Epithelial cell of esophagus (primary cell): ENCODE results near the gene VAMP4.

Experiments
- DNase-seq: peaks from one replicate; pipeline ENCODE4 v3.0.0; 2010; ENCODE audit warnings: low read depth
- H3K4me3 ChIP-seq: 2 replicates; pipeline ENCODE4 v1.5.1; 2011; ENCODE audit warnings: mild to moderate bottlenecking, low read length, control low read depth
- TF ChIP-seq, protein P1 (sequence below): IDR thresholded peaks from 2 replicates; pipeline ENCODE4 v1.5.1; 2011; ENCODE audit warnings: low read depth, mild to moderate bottlenecking, low read length, control low read depth, inconsistent platforms; ENCODE audit not compliant: insufficient read depth; ENCODE audit errors: missing control alignments

Gene VAMP4

DNA sequence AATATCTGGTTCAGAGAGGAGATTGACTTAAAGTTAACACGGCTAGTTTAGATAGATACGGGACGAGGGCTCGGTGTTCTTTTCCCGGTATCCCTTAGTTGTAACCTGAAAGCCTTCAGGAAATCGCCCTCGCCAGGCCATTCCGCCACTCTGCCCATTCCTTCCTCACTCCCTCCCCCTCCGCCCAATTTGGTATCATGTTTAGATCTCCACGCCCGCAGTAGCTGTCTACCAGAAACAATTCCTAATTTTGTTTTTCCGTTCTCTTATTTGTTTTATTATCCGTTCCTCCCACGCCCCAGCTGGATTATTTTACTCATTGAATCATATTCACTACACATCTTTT, 685 bp upstream of the VAMP4 start:
- TF ChIP-seq, protein P1, sequence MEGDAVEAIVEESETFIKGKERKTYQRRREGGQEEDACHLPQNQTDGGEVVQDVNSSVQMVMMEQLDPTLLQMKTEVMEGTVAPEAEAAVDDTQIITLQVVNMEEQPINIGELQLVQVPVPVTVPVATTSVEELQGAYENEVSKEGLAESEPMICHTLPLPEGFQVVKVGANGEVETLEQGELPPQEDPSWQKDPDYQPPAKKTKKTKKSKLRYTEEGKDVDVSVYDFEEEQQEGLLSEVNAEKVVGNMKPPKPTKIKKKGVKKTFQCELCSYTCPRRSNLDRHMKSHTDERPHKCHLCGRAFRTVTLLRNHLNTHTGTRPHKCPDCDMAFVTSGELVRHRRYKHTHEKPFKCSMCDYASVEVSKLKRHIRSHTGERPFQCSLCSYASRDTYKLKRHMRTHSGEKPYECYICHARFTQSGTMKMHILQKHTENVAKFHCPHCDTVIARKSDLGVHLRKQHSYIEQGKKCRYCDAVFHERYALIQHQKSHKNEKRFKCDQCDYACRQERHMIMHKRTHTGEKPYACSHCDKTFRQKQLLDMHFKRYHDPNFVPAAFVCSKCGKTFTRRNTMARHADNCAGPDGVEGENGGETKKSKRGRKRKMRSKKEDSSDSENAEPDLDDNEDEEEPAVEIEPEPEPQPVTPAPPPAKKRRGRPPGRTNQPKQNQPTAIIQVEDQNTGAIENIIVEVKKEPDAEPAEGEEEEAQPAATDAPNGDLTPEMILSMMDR, result no peak
- peak overlapping the region; percentile 84 for H3K4me3 ChIP-seq
- peak; percentile 54 for DNase-seq

DNA sequence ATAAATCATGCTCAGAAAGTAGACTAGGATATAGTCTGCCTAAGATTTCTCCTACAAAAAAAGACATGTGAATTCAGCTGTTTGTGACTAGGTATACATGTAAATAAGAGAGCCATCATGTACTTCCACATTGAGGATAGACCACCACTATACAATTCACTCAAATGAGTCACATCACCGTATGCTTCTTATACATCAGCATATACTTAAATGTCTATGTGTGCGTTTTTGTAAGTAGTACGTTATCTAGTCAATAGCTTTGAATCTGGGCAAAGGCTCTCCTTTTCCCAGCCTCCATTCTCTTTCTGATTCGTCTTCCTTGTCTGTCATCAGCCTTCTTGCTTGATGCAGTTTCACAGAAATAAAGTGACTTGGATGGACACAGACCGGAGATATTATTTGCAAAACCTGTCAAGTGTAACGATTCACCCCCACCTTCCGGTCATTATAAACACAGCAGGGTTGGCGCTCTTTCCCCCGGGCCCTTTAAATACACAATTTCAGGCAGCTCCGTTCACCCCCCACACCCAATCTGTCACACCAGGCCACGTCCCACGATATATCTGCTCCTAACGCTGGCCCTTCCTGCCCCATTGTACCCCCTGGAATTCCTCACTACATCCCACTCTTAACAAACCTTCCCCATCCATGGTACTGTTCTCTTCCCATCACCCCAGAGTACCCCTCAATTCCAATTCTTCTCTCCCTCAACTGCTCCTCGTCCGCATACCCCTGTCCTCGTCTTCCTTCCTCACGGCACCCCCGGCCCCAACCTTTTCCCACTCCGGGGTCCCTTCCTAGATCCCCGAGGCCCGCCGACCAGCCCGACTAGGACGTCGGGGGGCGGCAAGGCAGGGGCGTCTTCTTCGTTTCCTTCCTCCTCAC, 636 bp downstream of the VAMP4 start:
- H3K4me3 ChIP-seq, result peak overlapping the region; percentile 84
- DNase-seq, result peak; percentile 42
- TF ChIP-seq, protein P1, result no peak

DNA sequence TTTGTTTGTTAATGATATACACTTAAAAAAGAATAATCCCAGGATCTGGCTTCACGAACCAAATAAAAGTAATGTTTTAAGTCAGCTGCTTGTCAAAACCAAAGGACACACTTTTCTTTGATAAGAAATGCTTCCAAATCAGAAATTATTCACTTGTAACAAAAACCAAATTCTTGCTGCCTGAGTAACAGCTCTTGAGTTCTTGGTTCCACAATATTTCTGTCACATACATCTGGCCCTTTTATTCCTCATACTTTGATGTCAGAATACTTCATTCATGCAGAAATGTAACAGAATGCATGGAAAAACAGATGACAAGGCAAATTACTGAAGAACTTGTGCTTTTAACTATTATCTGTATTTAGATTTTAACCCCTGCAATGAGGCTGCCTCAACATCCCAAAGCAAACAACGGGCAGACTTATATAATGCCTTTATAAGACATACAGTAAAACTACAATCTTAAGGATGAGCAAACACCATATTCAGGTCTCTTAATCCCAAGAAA, 1.5 kb downstream of the VAMP4 start:
- TF ChIP-seq, protein P1, result no peak
- H3K4me3 ChIP-seq, result peak overlapping the region; percentile 84
- no peak for DNase-seq

DNA sequence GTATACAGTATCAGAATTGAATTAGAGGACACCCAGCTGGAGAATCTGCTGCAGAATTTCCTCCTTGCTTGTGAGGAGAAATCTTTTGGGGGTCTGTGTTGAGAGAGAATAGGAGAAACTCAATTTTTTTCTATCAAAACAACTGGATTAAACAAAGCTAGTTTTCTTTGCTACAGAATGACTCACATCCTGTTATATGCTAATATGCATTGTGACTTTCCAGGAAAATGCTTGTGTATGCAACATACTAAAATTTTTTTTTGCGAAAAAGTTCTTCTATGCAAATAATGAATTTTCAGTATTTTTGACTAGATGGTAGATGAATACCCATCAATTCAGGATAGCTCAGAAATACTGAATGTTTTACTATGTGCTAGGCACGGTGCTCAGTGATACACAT, 2.2 kb downstream of the VAMP4 start:
- TF ChIP-seq, protein P1, result no peak
- no peak overlapping the region for H3K4me3 ChIP-seq
- DNase-seq, result peak; percentile 16

DNA sequence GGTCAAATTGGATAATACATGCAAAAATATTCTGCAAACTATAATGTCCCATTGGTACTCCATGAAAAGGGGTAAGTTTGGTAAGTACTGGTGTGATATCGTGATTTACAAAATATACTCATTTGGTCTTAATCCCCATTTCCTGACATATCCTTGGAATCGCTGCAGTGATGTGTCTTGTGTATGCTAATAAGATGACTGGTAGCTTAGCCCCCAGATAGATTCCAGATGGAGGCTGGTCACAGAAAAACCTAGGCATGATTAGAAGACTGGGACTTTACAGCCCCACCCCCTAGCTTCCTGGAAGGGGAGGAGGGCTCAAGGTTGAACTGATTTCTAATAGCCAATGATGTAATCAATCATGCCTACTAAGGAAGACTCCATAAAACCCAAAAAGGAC, 3.0 kb downstream of the VAMP4 start:
- DNase-seq, result no peak
- H3K4me3 ChIP-seq, result no peak overlapping the region
- TF ChIP-seq, protein P1, result no peak

DNA sequence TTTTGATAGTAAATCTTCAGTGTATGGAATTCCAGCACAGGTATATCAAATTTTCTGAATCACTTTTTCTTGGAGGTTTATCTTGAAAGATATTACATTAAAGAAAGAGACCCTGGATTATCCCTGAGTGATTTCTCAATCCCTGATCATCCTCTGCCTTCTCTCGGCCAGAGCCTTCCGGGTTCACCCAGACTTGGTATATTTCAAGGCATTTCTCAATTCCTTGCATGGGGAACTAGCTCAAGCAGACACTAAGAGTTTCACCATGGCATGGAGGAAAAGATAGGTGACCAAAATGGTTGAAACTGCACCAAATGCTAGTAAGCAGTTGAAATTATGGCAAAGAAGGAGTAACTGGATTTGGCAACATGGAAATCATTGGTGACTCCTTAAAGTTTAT, 5.7 kb downstream of the VAMP4 start:
- no peak for DNase-seq
- no peak overlapping the region for H3K4me3 ChIP-seq
- TF ChIP-seq, protein P1, result no peak

DNA sequence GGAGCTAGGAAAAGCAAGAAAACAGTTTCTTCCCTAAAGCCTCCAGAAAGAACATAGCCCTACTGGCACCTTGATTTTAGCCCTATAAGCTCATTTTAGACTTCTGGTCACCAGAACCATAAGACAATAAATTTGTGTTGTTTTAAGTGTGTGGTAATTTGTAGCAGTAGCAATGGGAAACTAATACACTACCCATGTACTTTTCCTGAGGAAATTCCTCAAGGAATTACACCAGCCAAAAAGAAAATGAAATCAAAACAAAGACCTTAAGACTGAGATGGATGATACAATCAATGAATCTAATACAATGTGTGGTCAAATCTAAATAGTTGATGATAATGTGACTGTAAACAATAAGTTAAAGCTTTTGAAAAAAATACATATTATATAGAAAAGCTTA, 11.8 kb downstream of the VAMP4 start:
- DNase-seq, result no peak
- no peak overlapping the region for H3K4me3 ChIP-seq
- TF ChIP-seq, protein P1, result no peak
